ENCODE data around the gene OR52E1. TPM values are rescaled to one million over a fixed set of nuclear protein-coding genes. Genes with fewer than 3 reads are reported as not detected.

OR52E1 gene
- total and polyA plus RNA-seq, 2 of the 4 experiments (the other 2 are of a cell fraction) = not detected

- DNase-seq (no peak), ATAC-seq (ENCODE audit: low read depth) (no peak)
- Histone ChIP-seq H3K36me3 (ENCODE audit: control insufficient read depth, insufficient read depth, low read length) (no peaks in the 10 kb centered on the region), H2BK15ac (ENCODE audit: low read depth, low read length) (no peak overlapping the region), H2BK5ac (ENCODE audit: low read depth, low read length, poor library complexity, severe bottlenecking) (no peak overlapping the region), H3K56ac (ENCODE audit: extremely low read depth, insufficient read depth, low read length) (no peak overlapping the region), H3K27me3 (ENCODE audit: control insufficient read depth, insufficient read depth, low read length) (no peaks in the 10 kb centered on the region), H3K9ac (ENCODE audit: low read depth, low read length) (no peak overlapping the region), H3K18ac (ENCODE audit: low read depth, low read length) (no peak overlapping the region), H2BK20ac (ENCODE audit: low read depth, low read length) (no peak overlapping the region), H3K4me3 (ENCODE audit: insufficient read depth, low read depth, low read length) (no peak overlapping the region), H3K79me1 (ENCODE audit: low read depth in 1 of 2, low read length in 2 of 2) (no peaks in the 10 kb centered on the region), H2AK9ac (replicated peaks; ENCODE audit: low read depth, low read length, poor library complexity) (no peak overlapping the region), H2AFZ (replicated peaks; ENCODE audit: low read length, poor library complexity) (no peak overlapping the region), H4K20me1 (ENCODE audit: insufficient read depth, low read length) (no peaks in the 10 kb centered on the region), H4K91ac (ENCODE audit: insufficient read depth, low read depth, low read length) (no peak overlapping the region), H4K5ac (ENCODE audit: low read depth, low read length) (no peak overlapping the region), H2BK120ac (ENCODE audit: low read depth, low read length) (no peak overlapping the region), H2AK5ac (ENCODE audit: low read depth, low read length) (no peak overlapping the region), H3K14ac (replicated peaks; ENCODE audit: low read depth, low read length) (no peak overlapping the region), H3K4ac (ENCODE audit: low read depth, low read length) (no peak overlapping the region), H3K9me3 (ENCODE audit: control insufficient read depth, insufficient read depth, low read length) (no peaks in the 10 kb centered on the region), H3K4me2 (ENCODE audit: low read depth, low read length) (no peak overlapping the region), H3K23ac (ENCODE audit: low read depth, low read length) (no peak overlapping the region), H4K8ac (ENCODE audit: low read depth in 2 of 2, low read length in 2 of 2) (no peak overlapping the region), H3K9me1 (ENCODE audit: insufficient read depth, low read length) (no peaks in the 10 kb centered on the region), H3K4me1 (ENCODE audit: control insufficient read depth, insufficient read depth, low read length) (no peaks in the 10 kb centered on the region), H3K27ac (ENCODE audit: insufficient read depth, low read length) (no peak overlapping the region)
- no CpG with 5 or more reads among the region's 4 CpGs for WGBS, 2 experiments (ENCODE audit: extremely low coverage in 2 of 2, insufficient read length in 1 of 2)
- dilution Hi-C loops (cut with HindIII; ENCODE audit: low sequenced_read_pairs, unreplicated experiment) (no loop called here), in situ Hi-C loops (cut with MboI; ENCODE audit: low sequenced_read_pairs) (no loop called here), intact Hi-C loops (cut with micrococcal nuclease) (no loop called here)
- TF ChIP-seq CHD1 (IDR thresholded peaks at IDR 0.05; ENCODE audit: low read depth, low read length) (no peak), ELK1 (IDR thresholded peaks at IDR 0.05; ENCODE audit: borderline replicate concordance, low read depth, low read length) (no peak), USF2 (IDR thresholded peaks at IDR 0.05; ENCODE audit: low read depth, low read length) (no peak), RCOR1 (IDR thresholded peaks at IDR 0.05; ENCODE audit: insufficient replicate concordance, low read length) (no peak), SMC3 (IDR thresholded peaks at IDR 0.05; ENCODE audit: low read depth, low read length) (no peak), POLR2A (IDR thresholded peaks at IDR 0.05; ENCODE audit: low read depth, low read length) (no peak), RAD21 (IDR thresholded peaks at IDR 0.05; ENCODE audit: low read length) (no peak), NFE2L2 (IDR thresholded peaks at IDR 0.05; ENCODE audit: low read depth, low read length) (no peak), CEBPB (IDR thresholded peaks at IDR 0.05; ENCODE audit: low read depth, low read length) (no peak), CTCF (conservative IDR thresholded peaks at IDR 0.05; ENCODE audit: low read depth, low read length) (no peak), MAFK (IDR thresholded peaks at IDR 0.05; ENCODE audit: low read depth, low read length) (no peak), RFX5 (IDR thresholded peaks at IDR 0.05; ENCODE audit: low read depth, low read length) (no peak), MAZ (IDR thresholded peaks at IDR 0.05; ENCODE audit: borderline replicate concordance, low read depth, low read length) (no peak), MXI1 (IDR thresholded peaks at IDR 0.05; ENCODE audit: borderline replicate concordance, low read depth, low read length) (no peak), FOS (IDR thresholded peaks at IDR 0.05; ENCODE audit: low read depth, low read length) (no peak), BHLHE40 (IDR thresholded peaks at IDR 0.05; ENCODE audit: low read depth, low read length) (no peak)
- no TSS peak for BruUV-seq (replicated peaks)
- ChIA-PET POLR2A (ENCODE audit: unreplicated experiment) (no interaction called here), CTCF (no interaction called here)
Observed at GRCh38 chr11:5040876-5041275, 28.5 kb upstream of the OR52E1 start.
